ENCODE measurements around the gene NID2. TPM values are rescaled to one million over a fixed set of nuclear protein-coding genes. Genes with fewer than 3 reads are reported as not detected.

The NID2 gene
- total and polyA plus RNA-seq, 2 donors (not counting 1 experiment from before 2014, with no cell fraction given): 181 to 2,513 TPM

GRCh38 chr14:52078721-52079120, 9.9 kb upstream of the NID2 start:
- H4K20me1 ChIP-seq (ENCODE audit: control insufficient read depth, extremely low read depth, insufficient read depth, low read length): no peaks in the 10 kb centered on the region
- no peaks in the 10 kb centered on the region for H3K9me3 ChIP-seq (ENCODE audit: control insufficient read depth, insufficient read depth, low read depth, low read length)
- no peak overlapping the region for H3K4me2 ChIP-seq (ENCODE audit: extremely low read depth, insufficient read depth, low read length)
- H2AFZ ChIP-seq (ENCODE audit: low read length): no peak overlapping the region
- no peaks in the 10 kb centered on the region for H3K36me3 ChIP-seq (ENCODE audit: control insufficient read depth, insufficient read depth, low read length)
- H3K4me3 ChIP-seq (replicated peaks in 1 of 4; ENCODE audit: control extremely low read depth in 1 of 4, insufficient read depth in 1 of 4, low read depth in 3 of 4, low read length in 4 of 4): no peak overlapping the region
- H3K27ac ChIP-seq (ENCODE audit: insufficient read depth, low read length): peak overlapping the region; percentile 86
- H3K9ac ChIP-seq (ENCODE audit: insufficient read depth, low read length): peak overlapping the region; percentile 16
- H3K79me2 ChIP-seq (ENCODE audit: control insufficient read depth, insufficient read depth, low read length): no peaks in the 10 kb centered on the region
- no peak for TF ChIP-seq EZH2 (IDR thresholded peaks at IDR 0.05; ENCODE audit: low read length, missing control alignments)
- no peaks in the 10 kb centered on the region for H3K27me3 ChIP-seq (ENCODE audit: control insufficient read depth, insufficient read depth, low read length)
- DNase-seq (ENCODE audit: low read depth in 2 of 2): no peak
- peaks cover 45% of the 10 kb centered on the region for H3K4me1 ChIP-seq (ENCODE audit: control insufficient read depth, extremely low read depth, insufficient read depth, low read length)

- H3K9ac ChIP-seq (ENCODE audit: insufficient read depth, low read length): no peak overlapping the region
- H3K4me3 ChIP-seq (replicated peaks in 1 of 4; ENCODE audit: control extremely low read depth in 1 of 4, insufficient read depth in 1 of 4, low read depth in 3 of 4, low read length in 4 of 4): no peak overlapping the region
- no peak overlapping the region for H3K4me2 ChIP-seq (ENCODE audit: extremely low read depth, insufficient read depth, low read length)
- peak overlapping the region; percentile 86 for H3K27ac ChIP-seq (ENCODE audit: insufficient read depth, low read length)
- H3K9me3 ChIP-seq (ENCODE audit: control insufficient read depth, insufficient read depth, low read depth, low read length): no peaks in the 10 kb centered on the region
- DNase-seq (ENCODE audit: low read depth in 2 of 2): peak; percentile 49 to 72
- H2AFZ ChIP-seq (ENCODE audit: low read length): no peak overlapping the region
- no peaks in the 10 kb centered on the region for H3K79me2 ChIP-seq (ENCODE audit: control insufficient read depth, insufficient read depth, low read length)
- no peaks in the 10 kb centered on the region for H3K36me3 ChIP-seq (ENCODE audit: control insufficient read depth, insufficient read depth, low read length)
- TF ChIP-seq, protein P1, sequence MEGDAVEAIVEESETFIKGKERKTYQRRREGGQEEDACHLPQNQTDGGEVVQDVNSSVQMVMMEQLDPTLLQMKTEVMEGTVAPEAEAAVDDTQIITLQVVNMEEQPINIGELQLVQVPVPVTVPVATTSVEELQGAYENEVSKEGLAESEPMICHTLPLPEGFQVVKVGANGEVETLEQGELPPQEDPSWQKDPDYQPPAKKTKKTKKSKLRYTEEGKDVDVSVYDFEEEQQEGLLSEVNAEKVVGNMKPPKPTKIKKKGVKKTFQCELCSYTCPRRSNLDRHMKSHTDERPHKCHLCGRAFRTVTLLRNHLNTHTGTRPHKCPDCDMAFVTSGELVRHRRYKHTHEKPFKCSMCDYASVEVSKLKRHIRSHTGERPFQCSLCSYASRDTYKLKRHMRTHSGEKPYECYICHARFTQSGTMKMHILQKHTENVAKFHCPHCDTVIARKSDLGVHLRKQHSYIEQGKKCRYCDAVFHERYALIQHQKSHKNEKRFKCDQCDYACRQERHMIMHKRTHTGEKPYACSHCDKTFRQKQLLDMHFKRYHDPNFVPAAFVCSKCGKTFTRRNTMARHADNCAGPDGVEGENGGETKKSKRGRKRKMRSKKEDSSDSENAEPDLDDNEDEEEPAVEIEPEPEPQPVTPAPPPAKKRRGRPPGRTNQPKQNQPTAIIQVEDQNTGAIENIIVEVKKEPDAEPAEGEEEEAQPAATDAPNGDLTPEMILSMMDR (conservative IDR thresholded peaks at IDR 0.05 in 1 of 2, IDR thresholded peaks at IDR 0.05 in 1 of 2; ENCODE audit: low read depth in 1 of 2, low read length in 2 of 2): no peak
- no peak for TF ChIP-seq EZH2 (IDR thresholded peaks at IDR 0.05; ENCODE audit: low read length, missing control alignments)
- H3K4me1 ChIP-seq (ENCODE audit: control insufficient read depth, extremely low read depth, insufficient read depth, low read length): peaks cover 48% of the 10 kb centered on the region
- H3K27me3 ChIP-seq (ENCODE audit: control insufficient read depth, insufficient read depth, low read length): no peaks in the 10 kb centered on the region
- H4K20me1 ChIP-seq (ENCODE audit: control insufficient read depth, extremely low read depth, insufficient read depth, low read length): no peaks in the 10 kb centered on the region
Observed at GRCh38 chr14:52078095-52078531, 9.3 kb upstream of the NID2 start.

DNA sequence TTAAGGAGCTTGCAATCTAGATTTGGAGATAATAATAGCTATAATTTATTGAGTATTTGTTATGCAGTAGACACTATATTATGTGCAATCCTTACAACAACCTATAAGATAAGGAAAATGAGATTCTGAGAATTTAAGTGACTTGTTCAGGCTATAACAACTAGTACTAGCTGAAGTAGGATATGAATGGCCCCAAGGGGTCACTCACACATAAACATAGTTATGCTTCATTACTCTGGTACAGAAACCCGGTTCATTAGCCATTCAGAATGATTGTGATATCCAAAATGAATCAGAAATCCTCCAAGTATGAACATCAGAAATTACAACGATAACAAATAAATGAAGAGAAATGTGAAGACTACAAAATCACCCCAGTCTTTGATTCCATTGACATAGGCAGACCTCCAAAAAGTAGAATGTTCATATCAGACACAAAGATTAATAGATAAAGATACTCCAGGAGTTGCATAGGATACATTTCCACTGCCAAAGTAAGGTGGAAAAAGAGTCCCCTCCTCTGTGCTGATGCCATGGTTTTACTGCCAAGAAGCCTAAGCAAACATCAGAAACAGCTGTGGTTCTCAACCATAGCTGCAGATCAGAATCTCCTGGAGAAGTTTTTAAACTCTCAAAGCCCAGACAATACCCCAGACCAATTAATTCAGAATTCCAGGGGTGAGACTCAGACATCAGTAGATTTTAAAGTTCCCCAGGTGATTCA, 8.6 kb upstream of the NID2 start:
- no peaks in the 10 kb centered on the region for H3K9me3 ChIP-seq (ENCODE audit: control insufficient read depth, insufficient read depth, low read depth, low read length)
- no peak overlapping the region for H3K4me2 ChIP-seq (ENCODE audit: extremely low read depth, insufficient read depth, low read length)
- peaks cover 53% of the 10 kb centered on the region for H3K4me1 ChIP-seq (ENCODE audit: control insufficient read depth, extremely low read depth, insufficient read depth, low read length)
- H3K36me3 ChIP-seq (ENCODE audit: control insufficient read depth, insufficient read depth, low read length): no peaks in the 10 kb centered on the region
- no peaks in the 10 kb centered on the region for H3K79me2 ChIP-seq (ENCODE audit: control insufficient read depth, insufficient read depth, low read length)
- no peak overlapping the region for H2AFZ ChIP-seq (ENCODE audit: low read length)
- H3K27me3 ChIP-seq (ENCODE audit: control insufficient read depth, insufficient read depth, low read length): no peaks in the 10 kb centered on the region
- H4K20me1 ChIP-seq (ENCODE audit: control insufficient read depth, extremely low read depth, insufficient read depth, low read length): no peaks in the 10 kb centered on the region
- DNase-seq (ENCODE audit: low read depth in 2 of 2): peak; percentile 30 to 51
- peak overlapping the region; percentile 86 for H3K27ac ChIP-seq (ENCODE audit: insufficient read depth, low read length)
- no peak overlapping the region for H3K9ac ChIP-seq (ENCODE audit: insufficient read depth, low read length)
- no peak overlapping the region for H3K4me3 ChIP-seq (replicated peaks in 1 of 4; ENCODE audit: control extremely low read depth in 1 of 4, insufficient read depth in 1 of 4, low read depth in 3 of 4, low read length in 4 of 4)
- TF ChIP-seq, protein P1 (conservative IDR thresholded peaks at IDR 0.05 in 1 of 2, IDR thresholded peaks at IDR 0.05 in 1 of 2; ENCODE audit: low read depth in 1 of 2, low read length in 2 of 2): no peak
- no peak for TF ChIP-seq EZH2 (IDR thresholded peaks at IDR 0.05; ENCODE audit: low read length, missing control alignments)
